Activated T-cell treated with anti-CD3 and anti-CD28 coated beads, Interleukin-2, amount 50 U/mL, for 24 hours (primary cell): ENCODE results near the gene RNU6-1.

ENCODE experiments used
- DNase-seq: peaks from one replicate; pipeline ENCODE4 v3.0.0-alpha.2; 2020
- H3K27ac Mint-ChIP-seq: 2 replicates; pipeline ENCODE4 v1.8.0; 2020; ENCODE audit warnings: mild to moderate bottlenecking, mixed read lengths
- H3K27me3 Mint-ChIP-seq: 2 replicates; pipeline ENCODE4 v1.8.0; 2020; ENCODE audit warnings: mixed read lengths
- H3K36me3 Mint-ChIP-seq: 2 replicates; pipeline ENCODE4 v1.8.0; 2020; ENCODE audit warnings: low read depth, mixed read lengths
- H3K4me1 Mint-ChIP-seq: 2 replicates; pipeline ENCODE4 v1.8.0; 2020; ENCODE audit warnings: low read depth, mixed read lengths
- H3K4me3 Mint-ChIP-seq: 2 replicates; pipeline ENCODE4 v1.8.0; 2020; ENCODE audit warnings: mild to moderate bottlenecking, moderate library complexity, mixed read lengths
- H3K9me3 Mint-ChIP-seq: 2 replicates; pipeline ENCODE4 v1.8.0; 2020; ENCODE audit warnings: mixed read lengths

Gene RNU6-1

DNA sequence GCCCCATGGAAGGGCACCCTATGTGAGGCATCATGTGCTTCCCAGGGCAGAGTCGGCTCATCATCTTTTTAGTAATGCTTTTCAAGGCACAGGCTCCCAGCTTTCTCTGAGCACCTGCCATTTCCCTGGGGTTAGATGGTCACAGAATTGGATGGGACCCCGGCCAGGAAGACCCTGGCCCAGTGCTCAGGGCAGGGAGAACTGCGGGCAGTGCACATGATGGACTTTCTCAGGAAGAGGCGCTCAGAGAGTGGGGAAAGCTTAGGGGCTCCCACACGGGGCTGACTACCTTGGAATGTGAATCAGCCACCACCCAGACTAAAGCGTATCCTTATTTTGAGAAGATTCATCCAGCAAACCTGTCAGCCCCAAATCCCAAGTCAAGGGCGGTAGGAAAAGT lies 31.0 kb downstream of the RNU6-1 start:
- no peaks in the 10 kb centered on the region for H3K4me1 Mint-ChIP-seq

DNA sequence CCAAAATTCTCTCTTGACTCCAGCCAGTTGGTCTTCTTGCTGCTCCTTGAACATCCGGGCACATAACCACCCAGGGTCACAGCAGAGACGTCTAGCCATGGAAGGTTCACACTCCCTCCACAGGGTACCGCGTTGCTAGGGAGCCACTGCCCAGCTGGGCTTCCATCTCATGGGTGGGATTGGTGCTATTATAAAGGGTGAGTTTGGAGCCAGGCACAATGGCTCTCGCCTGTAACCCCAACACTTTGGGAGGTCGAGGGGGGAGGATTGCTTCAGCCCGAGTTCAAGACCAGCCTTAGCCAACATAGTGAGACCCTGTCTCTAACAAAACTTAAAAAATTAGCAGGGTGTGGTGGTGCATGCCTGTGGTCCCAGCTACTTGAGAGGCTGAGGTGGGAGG lies 32.0 kb downstream of the RNU6-1 start:
- H3K4me3 Mint-ChIP-seq, result no peak overlapping the region
- H3K36me3 Mint-ChIP-seq, result peaks cover 12% of the 10 kb centered on the region
- H3K27ac Mint-ChIP-seq, result no peak overlapping the region
- no peaks in the 10 kb centered on the region for H3K27me3 Mint-ChIP-seq
- H3K9me3 Mint-ChIP-seq, result no peaks in the 10 kb centered on the region
- H3K4me1 Mint-ChIP-seq, result no peaks in the 10 kb centered on the region
- DNase-seq, result no peak

More for the DNA sequence above, 31.0 kb downstream of the RNU6-1 start:
- Mint-ChIP-seq H3K27me3 (no peaks in the 10 kb centered on the region), H3K36me3 (peaks cover 12% of the 10 kb centered on the region), H3K9me3 (no peaks in the 10 kb centered on the region), H3K27ac (no peak overlapping the region), H3K4me3 (no peak overlapping the region)
- DNase-seq, result no peak

DNA sequence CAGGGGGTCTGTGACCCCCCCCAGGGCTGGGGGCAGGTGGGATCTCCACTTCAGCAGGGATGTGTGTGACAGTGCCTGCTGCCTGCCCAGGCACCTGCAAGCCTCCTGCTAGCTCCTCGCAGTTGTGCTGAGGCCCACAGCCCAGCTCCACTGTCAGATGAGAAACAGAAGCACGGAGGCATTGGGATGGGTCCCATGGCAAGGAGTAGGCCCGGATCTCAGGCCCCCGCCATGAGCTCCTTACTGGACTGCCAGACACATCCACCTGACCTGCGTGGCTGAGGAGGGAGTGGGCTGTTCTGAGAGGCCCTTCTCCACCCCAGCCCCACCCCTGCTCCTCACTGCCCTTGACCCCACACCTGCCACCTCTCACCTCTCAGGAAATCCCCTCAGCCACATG lies 32.7 kb downstream of the RNU6-1 start:
- Mint-ChIP-seq H3K36me3 (peaks cover 12% of the 10 kb centered on the region), H3K4me3 (no peak overlapping the region), H3K4me1 (no peaks in the 10 kb centered on the region), H3K27ac (no peak overlapping the region), H3K9me3 (no peaks in the 10 kb centered on the region), H3K27me3 (no peaks in the 10 kb centered on the region)
- no peak for DNase-seq

DNA sequence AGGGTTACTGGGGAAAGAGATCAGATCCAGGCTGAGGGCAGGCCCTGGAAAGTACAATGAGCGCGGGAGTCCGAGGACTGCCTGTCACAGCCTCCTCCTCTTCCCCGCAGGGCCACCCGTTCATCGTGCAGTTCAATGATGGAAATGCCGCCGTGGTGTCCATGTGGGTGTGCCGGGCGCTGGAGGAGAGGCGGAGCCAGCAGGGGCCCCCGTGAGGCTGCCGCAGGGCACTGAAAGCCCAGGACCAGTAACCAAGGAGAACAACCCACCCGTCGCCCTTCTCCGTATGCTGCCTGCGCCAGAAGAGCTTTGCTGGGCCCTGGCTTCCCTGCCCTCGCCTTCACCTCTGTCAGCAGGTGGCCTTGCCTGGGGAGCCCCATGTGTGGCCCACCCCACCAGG lies 33.3 kb downstream of the RNU6-1 start:
- Mint-ChIP-seq H3K4me1 (no peaks in the 10 kb centered on the region), H3K27me3 (no peaks in the 10 kb centered on the region), H3K4me3 (no peak overlapping the region), H3K9me3 (no peaks in the 10 kb centered on the region), H3K36me3 (peaks cover 12% of the 10 kb centered on the region), H3K27ac (no peak overlapping the region)
- no peak for DNase-seq

DNA sequence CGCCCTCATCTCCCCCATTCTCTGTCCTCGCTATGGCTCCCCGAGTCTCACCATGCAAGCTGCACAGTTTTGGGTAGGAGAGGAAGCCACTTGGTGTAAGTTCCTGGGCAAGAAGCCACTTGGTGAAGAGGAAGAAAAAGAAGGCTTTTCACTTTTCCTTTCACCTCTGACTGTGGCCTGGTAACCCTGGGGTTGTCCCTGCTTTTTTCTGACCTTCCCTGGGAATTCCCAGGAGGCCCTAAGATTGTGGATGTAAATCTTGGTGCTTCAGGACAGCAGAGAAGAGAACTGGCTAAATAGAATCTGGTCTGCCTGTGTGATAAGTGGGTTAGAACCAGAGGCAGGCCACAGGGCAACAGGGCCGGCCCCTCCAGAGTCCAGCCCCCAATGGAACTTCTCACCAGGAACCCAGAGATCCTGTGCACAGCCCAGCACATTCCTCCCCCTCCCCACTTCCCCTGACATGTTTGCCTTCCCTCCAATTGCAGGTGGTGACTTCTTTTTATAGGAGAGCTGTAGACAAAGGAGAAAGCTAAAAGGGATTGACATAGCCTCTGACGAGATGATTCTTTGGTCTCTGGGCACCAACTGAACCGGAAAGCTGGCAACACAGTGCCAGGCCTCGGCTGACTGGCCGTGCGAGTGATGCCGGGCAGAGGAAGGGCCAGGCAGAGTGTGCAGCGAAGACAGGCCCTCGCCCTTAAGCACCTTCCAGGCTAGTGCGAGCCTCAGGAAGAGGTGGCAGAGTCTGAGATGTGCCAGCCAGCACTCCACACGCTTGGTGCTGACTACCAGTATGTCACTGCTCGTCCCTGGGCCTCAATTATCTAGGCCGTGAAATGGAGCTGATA lies 34.0 kb downstream of the RNU6-1 start:
- Mint-ChIP-seq H3K9me3 (no peaks in the 10 kb centered on the region), H3K27me3 (no peaks in the 10 kb centered on the region), H3K4me1 (no peaks in the 10 kb centered on the region), H3K27ac (no peak overlapping the region), H3K4me3 (no peak overlapping the region), H3K36me3 (peaks cover 12% of the 10 kb centered on the region)
- no peak for DNase-seq

DNA sequence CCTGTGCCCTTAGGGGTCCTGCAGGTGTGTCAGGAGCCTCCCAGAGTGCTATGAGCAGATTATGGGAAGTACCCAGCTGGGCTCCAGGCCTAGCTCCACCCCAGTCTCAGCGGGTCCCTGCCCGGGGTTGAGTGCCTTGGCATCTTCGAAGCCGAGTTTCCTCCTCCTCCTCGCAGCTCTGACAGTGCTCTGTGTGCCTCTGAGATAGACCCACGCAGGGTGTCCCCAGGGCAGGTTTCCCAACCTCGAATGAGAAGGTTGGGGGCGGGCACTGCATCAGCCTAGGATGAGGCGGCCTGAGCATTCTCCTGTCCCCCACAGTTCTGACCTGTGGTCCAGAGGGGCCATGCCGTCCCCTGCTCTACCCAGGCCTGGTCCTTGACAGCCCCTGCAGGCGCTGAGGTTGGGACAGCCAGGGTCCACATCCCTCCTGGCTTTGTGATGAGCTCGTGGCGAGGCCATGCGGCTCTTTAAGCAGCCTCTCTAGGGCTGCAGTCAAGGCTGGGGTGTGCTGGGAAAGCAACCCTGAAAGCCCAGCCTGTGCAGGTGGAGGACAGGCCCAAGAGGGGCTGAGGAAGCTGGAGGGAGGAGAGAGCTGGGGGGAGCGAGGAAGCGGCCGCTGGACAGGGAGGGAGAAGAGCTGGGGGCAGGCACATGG lies 34.7 kb downstream of the RNU6-1 start:
- no peaks in the 10 kb centered on the region for H3K9me3 Mint-ChIP-seq
- no peak overlapping the region for H3K27ac Mint-ChIP-seq
- peaks cover 12% of the 10 kb centered on the region for H3K36me3 Mint-ChIP-seq
- H3K4me1 Mint-ChIP-seq, result no peaks in the 10 kb centered on the region
- no peak for DNase-seq
- no peaks in the 10 kb centered on the region for H3K27me3 Mint-ChIP-seq
- no peak overlapping the region for H3K4me3 Mint-ChIP-seq

DNA sequence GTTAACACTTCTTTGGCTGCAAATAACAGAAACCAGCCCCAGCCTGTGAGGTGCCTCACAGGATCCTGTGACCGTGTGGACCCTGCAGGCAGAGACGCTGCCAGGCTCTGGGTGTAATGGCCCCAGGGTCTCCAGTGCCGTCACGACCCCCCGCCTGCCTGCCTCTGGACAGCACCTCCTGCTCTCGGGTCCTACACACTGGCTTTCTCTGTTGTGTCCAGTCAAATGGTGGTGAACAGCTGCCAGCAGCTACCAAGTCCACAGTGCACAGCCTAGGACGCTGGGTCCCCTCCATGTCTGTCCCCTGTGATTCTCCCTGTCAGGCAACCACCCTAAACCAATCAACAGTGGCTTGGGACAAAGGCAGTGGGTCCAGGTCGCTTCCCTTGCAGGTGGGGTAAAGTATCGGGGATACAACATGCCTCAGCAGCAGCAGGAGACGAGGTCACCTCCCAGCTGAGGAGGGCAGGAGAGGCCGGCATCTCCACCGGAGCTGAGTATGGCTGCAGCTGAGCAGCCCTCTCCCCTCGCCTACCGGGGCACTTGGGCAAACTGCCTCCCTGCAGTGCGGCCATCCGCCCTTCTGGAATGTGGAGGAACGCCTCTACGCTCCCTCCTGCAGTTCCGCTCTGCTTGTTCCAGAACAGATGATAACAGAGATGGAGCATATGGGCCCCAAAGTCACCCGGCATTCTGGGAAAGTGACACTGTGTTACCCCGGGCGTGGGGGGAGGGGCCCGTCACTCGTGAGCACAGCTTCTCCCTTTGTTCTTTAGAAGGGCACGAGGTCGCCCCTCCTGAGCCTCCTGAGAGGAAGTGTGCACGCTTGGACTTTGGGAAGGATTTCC lies 35.6 kb downstream of the RNU6-1 start:
- no peak for DNase-seq
- H3K36me3 Mint-ChIP-seq, result peaks cover 10% of the 10 kb centered on the region
- H3K27me3 Mint-ChIP-seq, result no peaks in the 10 kb centered on the region
- H3K4me1 Mint-ChIP-seq, result no peaks in the 10 kb centered on the region
- H3K4me3 Mint-ChIP-seq, result no peak overlapping the region
- H3K27ac Mint-ChIP-seq, result no peak overlapping the region
- no peaks in the 10 kb centered on the region for H3K9me3 Mint-ChIP-seq

DNA sequence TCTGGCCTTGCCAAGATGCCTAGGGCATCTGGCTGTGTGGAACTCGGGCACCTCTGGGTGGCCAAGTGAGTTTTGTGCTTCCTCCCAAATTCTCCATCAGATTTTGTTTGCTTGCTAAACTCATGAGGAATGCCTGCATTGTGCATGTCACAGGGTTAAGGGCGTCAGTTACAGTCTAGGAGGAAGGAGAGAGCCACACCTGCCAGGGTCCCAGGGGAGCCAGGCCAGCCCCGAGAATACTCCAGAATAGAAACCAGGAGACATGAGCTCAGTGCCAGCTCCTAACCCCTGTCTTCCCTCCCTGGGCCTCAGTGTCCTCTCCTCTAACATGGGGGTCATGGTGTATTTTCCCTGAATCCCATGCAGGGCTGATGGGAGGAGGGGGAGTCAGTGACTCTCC lies 36.5 kb downstream of the RNU6-1 start:
- H3K27me3 Mint-ChIP-seq, result no peaks in the 10 kb centered on the region
- H3K4me1 Mint-ChIP-seq, result no peaks in the 10 kb centered on the region
- no peaks in the 10 kb centered on the region for H3K9me3 Mint-ChIP-seq
- no peak overlapping the region for H3K4me3 Mint-ChIP-seq
- H3K36me3 Mint-ChIP-seq, result peaks cover 10% of the 10 kb centered on the region
- DNase-seq, result no peak
- no peak overlapping the region for H3K27ac Mint-ChIP-seq

DNA sequence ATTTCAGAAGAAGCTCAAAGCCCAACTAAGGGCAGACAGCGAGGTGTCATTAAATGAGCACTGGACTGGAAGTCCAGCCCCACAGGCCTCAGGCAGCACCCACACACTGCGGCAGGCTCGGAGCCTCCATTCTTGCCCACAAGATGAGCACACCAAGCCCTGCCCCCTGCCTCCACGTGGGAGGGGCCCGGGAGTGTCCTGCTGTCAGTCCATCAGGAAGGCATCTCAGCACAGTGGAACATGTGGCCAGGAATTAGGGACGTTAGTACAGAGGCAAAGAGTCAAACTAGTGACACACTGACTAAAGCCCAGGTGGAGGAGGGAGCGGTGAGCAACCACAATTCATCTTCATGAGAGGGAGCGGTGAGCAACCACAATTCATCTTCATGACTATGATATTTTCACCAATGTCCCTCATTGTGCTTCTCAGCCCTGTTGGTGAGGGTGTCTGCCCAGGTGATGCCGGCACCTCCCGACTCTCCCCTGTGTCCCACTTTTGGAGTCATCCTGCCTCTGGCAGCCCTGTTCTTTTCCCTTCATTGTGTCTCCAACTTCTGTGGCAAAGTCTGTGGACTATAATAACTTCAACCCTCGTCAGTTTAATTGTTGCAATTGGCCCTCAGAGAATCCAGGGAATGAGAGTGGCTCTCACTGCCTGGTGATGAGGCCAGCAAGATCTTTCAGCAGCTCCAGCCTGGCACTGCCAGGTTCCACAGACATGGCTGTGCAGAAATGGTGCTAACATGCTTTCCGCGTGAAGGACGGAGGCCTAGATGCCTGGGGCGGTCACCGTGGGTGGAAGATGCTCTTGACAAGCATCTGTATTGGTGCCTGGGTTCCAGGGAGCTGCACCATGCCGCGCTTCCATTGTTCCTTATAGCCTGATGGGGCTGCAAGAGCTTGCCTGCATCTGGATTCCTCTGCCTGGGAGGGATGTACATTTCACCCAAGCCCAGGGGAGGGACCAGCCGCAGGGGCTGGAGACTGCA lies 37.6 kb downstream of the RNU6-1 start:
- Mint-ChIP-seq H3K4me3 (no peak overlapping the region), H3K36me3 (peaks cover 9% of the 10 kb centered on the region), H3K4me1 (no peaks in the 10 kb centered on the region), H3K27ac (no peak overlapping the region), H3K9me3 (no peaks in the 10 kb centered on the region), H3K27me3 (no peaks in the 10 kb centered on the region)
- no peak for DNase-seq

DNA sequence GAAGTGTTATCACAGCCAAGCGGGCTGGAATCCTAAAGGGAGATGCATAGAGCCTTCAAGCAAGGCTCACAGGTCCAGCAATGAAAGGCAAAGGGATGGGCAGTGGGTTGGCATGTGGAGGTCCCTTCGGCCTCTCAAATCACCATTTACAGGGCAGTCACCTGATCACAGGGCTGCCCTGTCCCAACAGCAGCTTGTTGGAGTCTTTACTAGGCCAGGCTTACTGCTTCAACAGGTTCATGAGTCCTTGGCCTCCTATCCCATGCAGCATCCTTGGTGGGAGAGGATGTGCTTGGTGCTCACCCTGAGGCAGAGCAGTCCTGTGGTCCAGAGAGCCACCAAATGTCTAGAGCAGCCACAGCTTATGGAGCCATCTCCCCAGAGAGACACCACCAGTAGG lies 38.7 kb downstream of the RNU6-1 start:
- Mint-ChIP-seq H3K36me3 (peaks cover 8% of the 10 kb centered on the region), H3K27ac (no peak overlapping the region), H3K4me3 (no peak overlapping the region), H3K9me3 (no peaks in the 10 kb centered on the region), H3K27me3 (no peaks in the 10 kb centered on the region), H3K4me1 (no peaks in the 10 kb centered on the region)
- DNase-seq, result no peak

DNA sequence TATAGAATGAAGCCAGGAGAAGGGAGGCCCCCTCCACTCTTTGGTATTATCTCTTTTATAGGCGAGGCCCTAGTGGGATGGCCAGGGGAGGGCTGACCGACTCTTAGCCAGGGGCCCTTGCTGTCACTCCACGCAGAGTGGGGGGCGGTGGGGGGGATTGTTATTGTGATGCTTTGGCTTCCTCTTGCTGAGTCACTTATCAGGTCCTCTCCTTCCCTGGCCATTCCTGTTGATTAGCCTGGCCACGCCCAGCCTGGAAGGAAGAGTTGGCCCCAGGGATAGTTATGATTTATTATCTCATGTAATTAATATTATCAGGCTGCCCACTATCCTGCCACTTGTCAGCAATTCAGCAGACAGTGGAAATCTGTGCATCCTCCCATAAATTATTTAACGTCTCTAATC lies 40.0 kb downstream of the RNU6-1 start:
- Mint-ChIP-seq H3K36me3 (peaks cover 16% of the 10 kb centered on the region), H3K4me1 (peaks cover 3% of the 10 kb centered on the region), H3K9me3 (peaks cover 6% of the 10 kb centered on the region), H3K27ac (no peak overlapping the region), H3K27me3 (no peaks in the 10 kb centered on the region), H3K4me3 (no peak overlapping the region)
- DNase-seq, result no peak

DNA sequence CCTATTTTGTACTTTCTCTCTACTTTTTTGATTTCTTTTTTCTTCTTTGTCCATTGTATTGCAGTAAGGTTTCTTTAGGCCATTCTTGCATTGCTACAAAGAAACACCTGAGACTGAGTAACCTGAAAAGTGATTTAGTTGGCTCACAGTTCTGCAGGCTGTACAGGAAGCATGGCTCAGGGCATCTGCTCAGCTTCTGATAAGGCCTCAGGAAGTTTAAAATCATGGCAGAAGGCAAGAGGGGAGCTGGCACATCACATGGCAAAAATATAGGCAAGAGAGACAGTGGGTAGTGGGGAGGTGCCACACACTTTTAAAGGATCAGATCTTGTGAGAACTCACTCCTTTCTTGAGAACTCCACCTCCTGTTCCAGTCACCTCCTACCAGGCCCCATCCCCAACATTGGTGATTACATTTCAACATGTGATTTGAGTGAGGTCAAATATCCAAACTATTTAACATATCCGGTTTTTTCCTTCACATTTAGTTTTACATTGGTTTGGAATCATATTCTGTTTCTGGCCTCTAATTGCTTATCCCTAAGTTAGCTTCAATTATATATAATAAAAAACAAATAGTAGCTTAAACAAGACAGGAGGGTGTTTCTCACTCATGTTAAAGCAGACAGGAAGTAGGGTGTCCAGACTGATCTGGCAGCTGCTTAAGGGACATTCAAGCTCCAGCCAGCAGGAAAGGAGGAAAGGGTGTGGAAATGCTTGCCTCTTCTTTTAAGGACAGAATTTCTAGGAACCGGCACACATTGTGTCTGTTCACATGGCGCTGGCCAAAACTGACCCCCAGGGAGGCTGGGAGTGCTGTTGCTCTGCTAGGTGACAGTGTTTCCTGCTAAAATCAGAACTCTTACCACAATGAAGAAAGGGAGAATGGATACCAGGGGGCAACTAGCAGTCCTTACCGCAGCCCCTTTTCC lies 43.4 kb downstream of the RNU6-1 start:
- Mint-ChIP-seq H3K27ac (no peak overlapping the region), H3K9me3 (peaks cover 13% of the 10 kb centered on the region), H3K4me3 (no peak overlapping the region), H3K27me3 (no peaks in the 10 kb centered on the region), H3K4me1 (peaks cover 7% of the 10 kb centered on the region), H3K36me3 (peaks cover 41% of the 10 kb centered on the region)
- DNase-seq, result no peak
